HepG2 (cell line): ENCODE data around the gene SCN4B. TPM values are rescaled to one million over a fixed set of nuclear protein-coding genes. Genes with fewer than 3 reads are reported as not detected.

Source experiments
- ATAC-seq: fragments of 200-7000 bp; cut with Tn5 transposase; 3 replicates; pipeline ENCODE4 v1.9.1; 2020; ENCODE audit warnings: mild to moderate bottlenecking, moderate library complexity
- BruUV-seq: library from RNA; stranded (reverse); fragments of 400-500 nt; replicated peaks from 2 replicates; lab custom pipeline; 2021; lab: Mats Ljungman, UMichigan
- CTCF ChIA-PET: fragments of 300-600 bp; formaldehyde crosslinking; extraction: SDS; loops from one replicate; lab custom pipeline; 2021; ENCODE audit warnings: low total read pairs, inconsistent platforms, low intra/inter-chr PET ratio; lab: Yijun Ruan, JAX
- POLR2A ChIA-PET: fragments of 350-600 bp; sonication (Branson Sonifier 250); formaldehyde crosslinking; loops from one replicate; lab custom pipeline; 2020; ENCODE audit warnings: antibody characterized with exemption, inconsistent platforms; lab: Yijun Ruan, JAX
- DNase-seq: peaks from one replicate; pipeline ENCODE4 v3.0.0-alpha.2; 2015; ENCODE audit warnings: low spot score
- FAIRE-seq: peaks from 3 replicates; lab custom pipeline; 2011; peaks lifted over from hg19 to GRCh38; lab: Jason Lieb, UNC
- H2AFZ ChIP-seq: one replicate; pipeline ENCODE4 v1.6.1; 2011; ENCODE audit warnings: low read length, inconsistent platforms
- H3K27ac ChIP-seq: fragments of 300-600 bp; 3 replicates; pipeline ENCODE4 v1.8.0; 2011; ENCODE audit warnings: mixed run types, mild to moderate bottlenecking, mixed read lengths, low read length, inconsistent platforms; ENCODE audit not compliant: insufficient read depth; ENCODE audit errors: extremely low read length
- H3K27me3 ChIP-seq, 2 experiments: fragments of 200-600 bp in 1 of 2; 2 replicates in 1 of 2; 3 replicates in 1 of 2; pipeline versions ENCODE4 v1.6.0 to v1.8.0; 2011; ENCODE audit warnings: low read length in 2 of 2, mild to moderate bottlenecking in 2 of 2, moderate library complexity in 2 of 2, inconsistent platforms in 1 of 2; ENCODE audit not compliant: insufficient read depth in 2 of 2, control insufficient read depth in 1 of 2
- H3K36me3 ChIP-seq, 2 experiments: fragments of 200-600 bp in 1 of 2; replicated peaks in 1 of 2; 2 replicates in 1 of 2; 3 replicates in 1 of 2; pipeline versions ENCODE4 v1.5.1 to v1.8.0; 2011; ENCODE audit warnings: low read length in 2 of 2, inconsistent platforms in 1 of 2; ENCODE audit not compliant: insufficient read depth in 2 of 2, control insufficient read depth in 1 of 2
- H3K4me1 ChIP-seq: 2 replicates; pipeline ENCODE4 v1.5.1; 2012; ENCODE audit warnings: low read length, inconsistent platforms; ENCODE audit not compliant: insufficient read depth
- H3K4me2 ChIP-seq: 2 replicates; pipeline ENCODE4 v1.6.0; 2011; ENCODE audit warnings: low read depth, low read length, inconsistent platforms
- H3K4me3 ChIP-seq, 3 experiments: fragments of 200-600 bp in 1 of 3; sonication (generic), shearing (Covaris generic) in 1 of 3; replicated peaks in 1 of 3; 2 replicates each; pipeline ENCODE4 v1.5.1; 2011 to 2016; ENCODE audit warnings: low read length in 3 of 3, inconsistent platforms in 2 of 3, low read depth in 2 of 3, mild to moderate bottlenecking in 2 of 3, control low read depth in 1 of 3, mixed read lengths in 1 of 3; ENCODE audit not compliant: insufficient read depth in 1 of 3
- H3K79me2 ChIP-seq: one replicate; pipeline ENCODE4 v1.6.1; 2011; ENCODE audit warnings: low read length, inconsistent platforms; ENCODE audit not compliant: insufficient read depth
- H3K9ac ChIP-seq: 2 replicates; pipeline ENCODE4 v1.6.0; 2011; ENCODE audit warnings: mild to moderate bottlenecking, low read depth, low read length, inconsistent platforms; ENCODE audit not compliant: insufficient read depth
- H3K9me3 ChIP-seq: 2 replicates; pipeline ENCODE4 v1.5.1; 2012; ENCODE audit warnings: mild to moderate bottlenecking, low read length
- H4K20me1 ChIP-seq: 2 replicates; pipeline ENCODE4 v1.6.0; 2011; ENCODE audit warnings: inconsistent platforms, mild to moderate bottlenecking, low read length, moderate library complexity; ENCODE audit not compliant: insufficient read depth
- POLR2AphosphoS5 ChIP-seq: IDR thresholded peaks from 2 replicates; pipeline ENCODE4 v1.6.1; 2012; ENCODE audit warnings: low read depth, low read length
- SP4 ChIP-seq: sonication (generic); formaldehyde crosslinking; IDR thresholded peaks from 2 replicates; pipeline ENCODE4 v1.8.1; 2023; ENCODE audit warnings: mild to moderate bottlenecking, missing genetic modification reagents
- ZNF326 ChIP-seq: sonication (generic); formaldehyde crosslinking; IDR thresholded peaks from 2 replicates; pipeline ENCODE4 v1.4.0; 2020; ENCODE audit warnings: missing genetic modification reagents, borderline replicate concordance
- ZNF543 ChIP-seq: sonication (generic); formaldehyde crosslinking; IDR thresholded peaks from 2 replicates; pipeline ENCODE4 v1.4.0; 2020; ENCODE audit warnings: mild to moderate bottlenecking, missing genetic modification reagents
- ZNF724P ChIP-seq: sonication (generic); formaldehyde crosslinking; IDR thresholded peaks from 2 replicates; pipeline ENCODE4 v1.8.0; 2022; ENCODE audit warnings: missing genetic modification reagents, borderline replicate concordance
- WGBS: methylation state at CpG from one replicate; pipeline ENCODE4 v1.1.6; 2017; ENCODE audit warnings: low lambda C conversion rate; 5-methylcytosine and 5-hydroxymethylcytosine counted together
- in situ Hi-C: cut with HindIII; loops from 2 replicates; pipeline ENCODE4 v1.10.0; 2017; ENCODE audit warnings: low pct_unique_long_range_greater_than_20kb; ENCODE audit not compliant: extremely low pct_ligation_motif_present
- intact Hi-C: fragments of 100-400 bp; cut with micrococcal nuclease; formaldehyde crosslinking; loops from one replicate; pipeline ENCODE4 v1.10.0; 2022; ENCODE audit not compliant: unreplicated experiment
- polyA plus RNA-seq, 8 experiments: library from polyadenylated mRNA; depleted of rRNA in 3 of 8; stranded (reverse) in 7 of 8; unstranded in 1 of 8; fragments of >200 nt; fragmentation: Illumina TruSeq in 4 of 8; extraction: Trizol in 4 of 8; gene quantifications; 2 replicates each; pipeline versions ENCODE4 v1.2.1 to v1.2.3, GENCODE V29; 2011 to 2016; ENCODE audit warnings: low read depth in 4 of 8, missing spikeins in 1 of 8, mixed read lengths in 1 of 8; ENCODE audit not compliant: insufficient read depth in 1 of 8
- total RNA-seq, 5 experiments: library from RNA; depleted of rRNA; stranded (reverse); fragments of >200 nt; fragmentation: Illumina TruSeq; extraction: Trizol; gene quantifications; 2 replicates each; pipeline ENCODE4 v1.2.3, GENCODE V29; 2016; ENCODE audit warnings: low read depth in 1 of 5
- TF ChIP-seq, protein P1 (sequence below): sonication (generic); formaldehyde crosslinking; IDR thresholded peaks from 2 replicates; pipeline ENCODE4 v1.9.0; 2021; ENCODE audit warnings: missing genetic modification reagents, borderline replicate concordance
- TF ChIP-seq, protein P2 (sequence below): sonication (generic); formaldehyde crosslinking; IDR thresholded peaks from 2 replicates; pipeline ENCODE4 v1.5.1; 2020; ENCODE audit warnings: missing genetic modification reagents, mild to moderate bottlenecking, borderline replicate concordance
- TF ChIP-seq, protein P3 (sequence below), 2 experiments: IDR thresholded peaks; 2 replicates each; pipeline ENCODE4 v1.6.1; 2011 to 2012; ENCODE audit warnings: low read length in 2 of 2, borderline replicate concordance in 1 of 2, low read depth in 1 of 2, mild to moderate bottlenecking in 1 of 2, moderate library complexity in 1 of 2
- TF ChIP-seq, protein P4 (sequence below): sonication (generic); formaldehyde crosslinking; IDR thresholded peaks from 2 replicates; pipeline ENCODE4 v1.4.0; 2020; ENCODE audit warnings: mild to moderate bottlenecking, missing genetic modification reagents
- TF ChIP-seq, protein P5 (sequence below): sonication (generic); formaldehyde crosslinking; IDR thresholded peaks from 2 replicates; pipeline ENCODE4 v1.4.0; 2020; ENCODE audit warnings: missing genetic modification reagents, mild to moderate bottlenecking, borderline replicate concordance

SCN4B gene
- total and polyA plus RNA-seq, 2 of the 13 experiments (the other 11 are each of a cell fraction or from before 2014, with no cell fraction given) = 0.04 to 0.29 TPM

DNA sequence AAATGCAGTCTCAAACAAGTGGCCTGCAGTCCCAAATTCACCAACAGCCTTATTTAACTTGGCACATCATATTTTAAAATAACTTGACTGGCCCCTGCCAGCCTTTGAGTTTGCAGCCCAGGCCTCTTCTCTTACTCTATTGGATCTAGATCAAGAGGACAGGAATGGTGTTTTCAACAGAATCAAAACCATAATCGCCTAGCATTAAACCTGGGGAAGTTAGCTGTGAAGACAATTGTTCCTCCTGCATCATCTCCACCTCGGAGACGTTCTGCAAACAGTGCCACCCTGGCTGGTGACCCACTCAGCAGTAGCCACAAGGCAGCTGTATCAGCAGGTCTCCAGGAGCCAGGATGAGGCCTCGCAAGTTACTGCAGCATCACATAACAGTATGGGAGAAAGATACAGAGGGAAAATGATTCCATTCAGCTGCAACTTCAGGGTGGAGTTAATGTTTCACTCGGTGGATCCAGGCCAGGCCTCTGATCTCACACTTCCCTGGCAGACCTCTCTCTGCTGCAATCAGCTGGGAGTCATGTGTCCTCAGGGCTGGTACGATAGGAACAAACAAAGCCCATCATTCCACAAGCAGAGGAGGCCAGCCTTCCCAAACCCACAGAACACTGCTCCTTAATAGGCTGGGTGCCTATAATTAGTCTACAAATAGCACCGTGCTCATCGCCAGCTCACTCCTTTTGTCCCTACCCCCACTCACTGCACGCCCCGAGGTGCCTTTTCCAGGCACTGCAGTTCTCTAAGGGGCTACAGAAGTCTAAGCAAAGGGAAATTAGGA is 42.4 kb upstream of the SCN4B start (continued):
- 0 out of 2 replicates have a peak, but pooled peaks have one; percentile 31 for TF ChIP-seq ZNF724P

DNA sequence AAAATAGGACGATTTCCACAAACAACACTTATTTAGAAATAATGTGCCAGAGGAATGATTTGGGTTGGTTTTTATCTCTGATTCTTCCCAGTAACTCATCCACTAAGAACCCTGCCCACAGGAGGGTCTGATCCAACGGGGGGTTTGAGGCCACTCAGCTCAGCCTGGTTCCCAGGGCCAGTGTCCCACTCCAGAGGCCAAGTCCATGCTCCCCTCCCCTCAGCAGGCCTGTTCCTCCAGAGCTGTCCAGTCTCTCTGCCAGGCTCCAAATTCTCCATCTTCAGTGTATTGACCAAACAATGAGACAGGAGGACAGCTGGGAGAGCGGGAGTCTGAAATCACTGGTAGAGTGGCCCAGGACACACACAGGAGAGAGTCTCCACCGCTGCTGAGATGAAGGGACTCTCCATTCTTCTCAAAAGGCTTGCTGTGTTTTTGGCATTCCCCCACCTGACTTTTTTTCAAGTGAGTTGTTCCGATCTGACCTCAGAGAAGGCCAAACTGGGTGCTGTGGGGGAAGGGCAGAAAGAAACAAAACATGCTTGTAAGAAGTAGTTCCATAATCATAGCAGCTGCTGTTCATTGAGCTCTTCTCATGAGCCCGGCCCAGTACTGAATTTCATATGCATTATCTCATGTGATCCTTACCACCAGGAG is 41.4 kb upstream of the SCN4B start:
- intact Hi-C loops = loop anchor here (2.0 kb wide), 1 partner anchor 161 kb away; no protein-coding TSS in a partner anchor
- in situ Hi-C loops = loop anchor here (10.0 kb wide), 1 partner anchor 161 kb away; the partner anchor contains the start of gene UBE4A
- ChIA-PET CTCF (no interaction called here), POLR2A (interaction anchor here (1.0 to 2.2 kb wide), 8 partner anchors 13 to 208 kb away, joined by 3 to 20 read pairs (median 8); partner anchors contain the start of genes ATP5MG, MPZL2 and MPZL3)
- no peaks in the 10 kb centered on the region; the same call in 1 of the 2 replicates for H3K9me3 ChIP-seq
- peak overlapping the region; percentile 71 for H3K4me2 ChIP-seq
- no peaks in the 10 kb centered on the region for H4K20me1 ChIP-seq
- ATAC-seq (no peak), FAIRE-seq (no peak), DNase-seq (no peak)
- peak overlapping the region; percentile 78 for H3K27ac ChIP-seq
- BruUV-seq = no TSS peak
- no peak overlapping the region for H2AFZ ChIP-seq
- H3K4me1 ChIP-seq = peaks cover 70% of the 10 kb centered on the region
- H3K36me3 ChIP-seq = no peaks in the 10 kb centered on the region
- no peaks in the 10 kb centered on the region for H3K27me3 ChIP-seq
- WGBS = 54% methylated on average over 6 of the region's 6 CpGs
- peak overlapping the region; percentile 54; the same call in 1 of the 2 replicates for H3K9ac ChIP-seq
- H3K79me2 ChIP-seq = no peaks in the 10 kb centered on the region
- no peak overlapping the region; a peak in 1 of 6 replicates for H3K4me3 ChIP-seq
- TF ChIP-seq, protein P1, sequence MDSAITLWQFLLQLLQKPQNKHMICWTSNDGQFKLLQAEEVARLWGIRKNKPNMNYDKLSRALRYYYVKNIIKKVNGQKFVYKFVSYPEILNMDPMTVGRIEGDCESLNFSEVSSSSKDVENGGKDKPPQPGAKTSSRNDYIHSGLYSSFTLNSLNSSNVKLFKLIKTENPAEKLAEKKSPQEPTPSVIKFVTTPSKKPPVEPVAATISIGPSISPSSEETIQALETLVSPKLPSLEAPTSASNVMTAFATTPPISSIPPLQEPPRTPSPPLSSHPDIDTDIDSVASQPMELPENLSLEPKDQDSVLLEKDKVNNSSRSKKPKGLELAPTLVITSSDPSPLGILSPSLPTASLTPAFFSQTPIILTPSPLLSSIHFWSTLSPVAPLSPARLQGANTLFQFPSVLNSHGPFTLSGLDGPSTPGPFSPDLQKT (CRISPR knock-in tag) = no peak
- TF ChIP-seq ZNF326 (CRISPR knock-in tag) (no peak), SP4 (CRISPR knock-in tag) (no peak), POLR2AphosphoS5 (no peak), ZNF543 (CRISPR knock-in tag) (no peak)
- TF ChIP-seq, protein P2, sequence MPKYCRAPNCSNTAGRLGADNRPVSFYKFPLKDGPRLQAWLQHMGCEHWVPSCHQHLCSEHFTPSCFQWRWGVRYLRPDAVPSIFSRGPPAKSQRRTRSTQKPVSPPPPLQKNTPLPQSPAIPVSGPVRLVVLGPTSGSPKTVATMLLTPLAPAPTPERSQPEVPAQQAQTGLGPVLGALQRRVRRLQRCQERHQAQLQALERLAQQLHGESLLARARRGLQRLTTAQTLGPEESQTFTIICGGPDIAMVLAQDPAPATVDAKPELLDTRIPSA = no peak
- TF ChIP-seq, protein P3, sequence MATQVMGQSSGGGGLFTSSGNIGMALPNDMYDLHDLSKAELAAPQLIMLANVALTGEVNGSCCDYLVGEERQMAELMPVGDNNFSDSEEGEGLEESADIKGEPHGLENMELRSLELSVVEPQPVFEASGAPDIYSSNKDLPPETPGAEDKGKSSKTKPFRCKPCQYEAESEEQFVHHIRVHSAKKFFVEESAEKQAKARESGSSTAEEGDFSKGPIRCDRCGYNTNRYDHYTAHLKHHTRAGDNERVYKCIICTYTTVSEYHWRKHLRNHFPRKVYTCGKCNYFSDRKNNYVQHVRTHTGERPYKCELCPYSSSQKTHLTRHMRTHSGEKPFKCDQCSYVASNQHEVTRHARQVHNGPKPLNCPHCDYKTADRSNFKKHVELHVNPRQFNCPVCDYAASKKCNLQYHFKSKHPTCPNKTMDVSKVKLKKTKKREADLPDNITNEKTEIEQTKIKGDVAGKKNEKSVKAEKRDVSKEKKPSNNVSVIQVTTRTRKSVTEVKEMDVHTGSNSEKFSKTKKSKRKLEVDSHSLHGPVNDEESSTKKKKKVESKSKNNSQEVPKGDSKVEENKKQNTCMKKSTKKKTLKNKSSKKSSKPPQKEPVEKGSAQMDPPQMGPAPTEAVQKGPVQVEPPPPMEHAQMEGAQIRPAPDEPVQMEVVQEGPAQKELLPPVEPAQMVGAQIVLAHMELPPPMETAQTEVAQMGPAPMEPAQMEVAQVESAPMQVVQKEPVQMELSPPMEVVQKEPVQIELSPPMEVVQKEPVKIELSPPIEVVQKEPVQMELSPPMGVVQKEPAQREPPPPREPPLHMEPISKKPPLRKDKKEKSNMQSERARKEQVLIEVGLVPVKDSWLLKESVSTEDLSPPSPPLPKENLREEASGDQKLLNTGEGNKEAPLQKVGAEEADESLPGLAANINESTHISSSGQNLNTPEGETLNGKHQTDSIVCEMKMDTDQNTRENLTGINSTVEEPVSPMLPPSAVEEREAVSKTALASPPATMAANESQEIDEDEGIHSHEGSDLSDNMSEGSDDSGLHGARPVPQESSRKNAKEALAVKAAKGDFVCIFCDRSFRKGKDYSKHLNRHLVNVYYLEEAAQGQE (IDR thresholded peaks at IDR 0.05; ENCODE audit: borderline replicate concordance in 1 of 2, low read depth in 1 of 2, low read length in 2 of 2) = no peak
- TF ChIP-seq, protein P4, sequence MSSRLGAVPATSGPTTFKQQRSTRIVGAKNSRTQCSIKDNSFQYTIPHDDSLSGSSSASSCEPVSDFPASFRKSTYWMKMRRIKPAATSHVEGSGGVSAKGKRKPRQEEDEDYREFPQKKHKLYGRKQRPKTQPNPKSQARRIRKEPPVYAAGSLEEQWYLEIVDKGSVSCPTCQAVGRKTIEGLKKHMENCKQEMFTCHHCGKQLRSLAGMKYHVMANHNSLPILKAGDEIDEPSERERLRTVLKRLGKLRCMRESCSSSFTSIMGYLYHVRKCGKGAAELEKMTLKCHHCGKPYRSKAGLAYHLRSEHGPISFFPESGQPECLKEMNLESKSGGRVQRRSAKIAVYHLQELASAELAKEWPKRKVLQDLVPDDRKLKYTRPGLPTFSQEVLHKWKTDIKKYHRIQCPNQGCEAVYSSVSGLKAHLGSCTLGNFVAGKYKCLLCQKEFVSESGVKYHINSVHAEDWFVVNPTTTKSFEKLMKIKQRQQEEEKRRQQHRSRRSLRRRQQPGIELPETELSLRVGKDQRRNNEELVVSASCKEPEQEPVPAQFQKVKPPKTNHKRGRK (CRISPR knock-in tag) = no peak
- TF ChIP-seq, protein P5, sequence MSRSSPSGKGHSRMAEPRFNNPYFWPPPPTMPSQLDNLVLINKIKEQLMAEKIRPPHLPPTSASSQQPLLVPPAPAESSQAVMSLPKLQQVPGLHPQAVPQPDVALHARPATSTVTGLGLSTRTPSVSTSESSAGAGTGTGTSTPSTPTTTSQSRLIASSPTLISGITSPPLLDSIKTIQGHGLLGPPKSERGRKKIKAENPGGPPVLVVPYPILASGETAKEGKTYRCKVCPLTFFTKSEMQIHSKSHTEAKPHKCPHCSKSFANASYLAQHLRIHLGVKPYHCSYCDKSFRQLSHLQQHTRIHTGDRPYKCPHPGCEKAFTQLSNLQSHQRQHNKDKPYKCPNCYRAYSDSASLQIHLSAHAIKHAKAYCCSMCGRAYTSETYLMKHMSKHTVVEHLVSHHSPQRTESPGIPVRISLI = no peak
